GM21619 (cell line): ENCODE measurements around the gene RUFY2.
"Not testable (repeated sequence)": the region's sequence is repeated elsewhere in the genome, so short reads cannot be mapped to it uniquely, and the experiment has no call there.

ENCODE experiments used
- ATAC-seq: cut with Tn5 transposase; IDR thresholded peaks from one replicate; pipeline ENCODE4 v1.9.1; 2021; ENCODE audit not compliant: unreplicated experiment

RUFY2 gene

DNA sequence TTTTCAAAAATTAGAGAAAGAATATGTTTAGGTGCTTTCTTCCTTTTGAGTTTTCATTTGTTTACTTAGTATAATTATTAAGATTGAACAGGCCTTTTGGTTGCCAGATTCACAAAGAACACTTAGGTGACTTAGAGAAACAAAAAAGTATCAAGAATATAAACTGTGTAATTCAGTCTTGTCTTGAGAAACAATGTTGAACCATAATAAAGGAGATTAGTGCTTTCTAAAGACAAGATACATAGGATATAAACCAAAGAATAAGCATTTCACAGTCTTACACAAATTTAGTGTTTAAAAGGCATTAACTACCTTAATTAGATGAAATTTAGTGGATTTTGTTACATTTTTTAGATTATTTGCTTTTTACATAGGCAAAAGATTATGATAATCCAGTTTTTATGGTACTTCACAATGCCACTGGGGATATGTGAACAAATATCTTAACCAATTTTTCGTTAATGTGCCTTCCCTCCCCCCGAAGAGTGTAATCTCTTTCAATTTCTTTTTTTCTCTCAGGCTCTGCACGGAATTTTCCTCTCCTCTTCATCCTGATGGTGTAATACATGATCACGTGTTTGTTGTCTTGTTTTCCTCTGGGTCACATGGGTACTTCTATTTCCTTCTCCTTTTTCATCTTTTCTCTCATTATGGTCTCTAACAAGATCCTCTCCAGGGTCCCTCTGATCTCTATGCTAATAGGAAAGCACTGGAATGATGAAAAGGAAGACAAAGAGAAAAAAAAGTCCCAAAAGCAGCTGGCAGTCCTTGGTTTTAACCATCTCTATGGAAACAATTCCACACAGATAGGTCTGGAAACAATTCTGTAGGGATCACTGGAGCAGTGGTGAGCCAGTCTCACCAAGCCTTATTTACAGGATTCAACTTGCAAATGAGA is 78.9 kb downstream of the RUFY2 start:
- ATAC-seq: no peak

DNA sequence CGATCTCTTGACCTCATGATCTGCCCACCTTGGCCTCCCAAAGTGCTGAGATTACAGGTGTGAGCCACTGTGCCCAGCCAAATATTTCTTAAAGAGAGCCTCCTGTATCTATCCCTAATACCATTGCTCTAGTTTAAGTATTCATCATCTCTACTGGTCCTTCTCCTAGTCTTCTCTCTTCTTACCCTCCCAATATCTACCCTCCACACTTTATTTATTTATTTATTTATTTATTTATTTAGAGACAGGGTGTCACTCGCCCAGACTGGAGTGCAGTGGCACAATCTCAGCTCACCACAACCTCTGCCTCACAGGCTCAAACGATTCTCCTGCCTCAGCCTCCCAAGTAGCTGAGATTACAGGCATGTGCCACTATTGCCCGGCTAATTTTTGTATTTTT is 82.7 kb downstream of the RUFY2 start:
- ATAC-seq: not testable (repeated sequence)

DNA sequence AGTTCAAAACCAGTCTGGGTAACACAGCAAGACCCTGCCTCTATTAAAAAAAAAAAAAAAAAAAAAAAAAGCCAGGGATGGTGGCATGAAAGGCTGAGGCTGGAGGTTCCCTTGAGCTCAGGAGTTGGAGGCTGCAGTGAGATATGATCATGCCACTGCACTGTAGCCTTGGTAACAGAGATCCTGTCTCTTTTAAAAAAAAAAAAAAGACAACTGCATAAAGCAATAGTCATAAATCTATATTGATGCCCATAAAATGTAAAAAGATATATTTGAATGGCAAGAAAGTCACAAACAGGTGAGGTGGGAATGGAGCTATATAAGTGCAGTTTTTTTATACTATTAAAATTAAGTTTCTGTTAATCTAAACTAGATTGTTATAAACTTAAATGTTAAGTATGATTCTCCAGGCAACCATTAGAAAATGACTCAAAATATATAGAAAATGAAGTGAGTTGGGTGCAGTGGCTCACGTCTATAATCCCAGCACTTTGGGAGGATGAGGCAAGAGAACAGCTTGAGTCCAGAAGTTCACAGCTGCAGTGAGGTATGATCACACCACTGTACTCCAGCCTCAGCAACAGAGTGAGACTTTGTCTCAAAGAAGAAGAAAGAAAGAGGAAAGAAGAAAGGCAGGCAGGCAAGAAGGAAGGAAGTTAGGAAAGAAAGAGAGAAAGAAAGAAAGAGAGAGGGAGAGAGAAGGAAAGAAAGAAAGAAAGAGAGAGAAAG is 88.6 kb downstream of the RUFY2 start:
- ATAC-seq: no peak

DNA sequence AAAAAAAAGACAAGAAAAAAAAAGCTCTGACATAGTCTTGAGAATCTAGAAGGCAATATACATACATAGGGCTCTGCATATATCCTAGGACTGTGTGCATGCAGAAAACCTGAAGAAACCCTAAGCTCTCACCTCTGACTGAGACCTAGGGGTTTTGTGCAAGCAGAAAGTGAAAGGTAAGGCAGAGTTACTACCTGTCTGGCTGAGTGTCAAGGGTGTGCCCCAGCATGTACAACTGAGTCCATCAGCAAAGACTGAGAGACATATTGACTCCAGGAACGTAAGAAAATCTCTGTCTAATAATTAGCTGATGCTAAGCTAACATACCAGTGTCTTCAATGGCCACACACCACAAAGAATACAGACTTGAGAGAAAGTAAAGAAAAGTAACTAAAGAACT is 91.5 kb downstream of the RUFY2 start:
- ATAC-seq: no peak

DNA sequence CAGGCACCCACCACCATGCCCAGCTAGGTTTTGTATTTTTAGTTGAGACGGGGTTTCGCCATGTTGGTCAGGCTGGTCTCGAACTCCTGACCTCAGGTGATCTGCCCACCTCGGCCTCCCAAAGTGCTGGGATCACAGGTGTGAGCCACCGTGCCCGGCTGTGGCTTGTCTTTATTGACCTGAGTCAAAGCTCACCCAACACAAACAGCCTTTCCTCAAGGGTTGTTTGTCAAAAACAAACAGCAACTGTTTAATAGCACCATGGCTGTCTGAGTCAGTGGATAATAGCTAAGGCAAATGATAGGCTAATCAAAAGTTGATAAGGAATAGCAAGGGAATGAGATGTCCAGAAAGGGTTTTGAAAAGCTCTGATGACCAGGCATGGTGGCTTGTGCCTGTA is 92.1 kb downstream of the RUFY2 start:
- ATAC-seq: not testable (repeated sequence)

DNA sequence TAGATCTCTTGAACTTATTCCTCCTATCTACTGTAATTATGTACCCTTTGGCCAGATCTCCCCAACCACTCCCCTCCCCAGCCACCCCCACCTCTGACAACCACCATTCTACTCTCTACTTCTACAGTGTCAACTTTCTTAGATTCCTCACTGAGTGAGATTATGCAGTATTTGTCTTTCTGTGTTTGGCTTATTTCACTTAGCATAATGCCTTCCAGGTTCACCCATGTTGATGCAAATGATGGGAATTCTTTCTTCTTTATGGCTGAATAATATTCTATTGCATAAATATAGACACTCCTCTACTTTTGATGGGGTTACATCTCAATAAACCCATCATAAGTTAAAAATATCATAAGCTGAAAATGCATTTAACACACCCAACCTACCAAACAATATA is 96.5 kb downstream of the RUFY2 start:
- no peak for ATAC-seq

DNA sequence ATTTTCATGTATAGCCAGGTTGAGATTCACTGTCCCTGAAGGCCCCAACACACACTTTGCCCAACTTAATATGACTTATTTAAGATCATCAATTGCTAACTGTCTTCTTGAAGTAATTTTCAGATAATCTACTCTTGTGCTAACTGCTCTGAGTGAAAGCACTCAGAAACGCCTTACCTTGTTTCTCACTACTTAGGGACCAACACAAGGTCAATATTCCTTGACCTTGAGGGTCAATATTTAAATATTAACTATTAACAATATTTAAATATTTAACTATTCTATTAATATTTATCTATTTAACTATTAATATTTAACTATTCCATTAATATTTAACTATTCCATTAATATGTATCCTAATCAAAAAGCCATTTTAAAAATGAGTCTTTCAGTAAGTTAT is 101.2 kb downstream of the RUFY2 start:
- no peak for ATAC-seq

DNA sequence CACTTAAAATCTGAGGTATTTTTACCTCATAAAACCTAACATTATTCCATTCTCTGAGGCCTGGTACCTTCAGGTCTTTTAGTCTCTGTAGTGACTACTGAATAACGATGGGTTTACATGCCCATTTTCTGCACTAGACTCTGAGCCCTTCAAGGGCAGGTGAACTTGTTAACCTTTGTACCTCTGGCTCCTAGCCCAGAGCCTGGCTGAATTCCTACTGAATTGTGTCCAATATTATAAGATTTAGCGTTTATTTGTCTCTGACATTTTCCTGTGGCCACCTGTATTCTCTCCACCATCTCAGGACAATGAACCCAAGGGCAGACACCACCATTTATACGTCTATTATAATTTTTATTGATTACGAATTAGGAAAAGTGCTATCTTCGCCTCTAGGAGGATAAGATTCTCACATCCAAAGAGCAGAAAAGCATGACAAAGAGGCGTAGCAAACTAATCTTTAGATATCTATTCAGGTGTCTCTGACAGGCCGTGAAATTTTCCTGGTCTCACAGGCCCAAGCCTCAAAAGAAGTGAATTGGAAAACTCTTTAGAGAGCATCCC is 103.1 kb downstream of the RUFY2 start:
- ATAC-seq: no peak

DNA sequence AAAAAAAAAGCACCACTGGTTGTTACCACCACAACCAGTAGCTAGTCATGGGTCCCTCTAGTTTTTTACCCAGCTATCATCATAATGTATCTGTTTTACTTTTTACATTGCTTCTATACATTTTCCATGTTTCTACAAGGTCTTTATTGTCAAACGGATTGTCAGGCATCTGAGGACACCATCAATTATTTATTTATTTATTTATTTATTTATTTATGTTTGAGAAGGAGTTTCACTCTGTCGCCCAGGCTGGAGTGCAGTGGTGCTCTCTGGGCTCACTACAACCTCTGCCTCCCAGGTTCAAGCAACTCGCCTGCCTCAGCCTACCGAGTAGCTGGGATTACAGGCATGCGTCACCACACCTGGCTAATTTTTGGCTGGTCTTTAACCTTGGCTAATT is 104.2 kb downstream of the RUFY2 start:
- no peak for ATAC-seq

DNA sequence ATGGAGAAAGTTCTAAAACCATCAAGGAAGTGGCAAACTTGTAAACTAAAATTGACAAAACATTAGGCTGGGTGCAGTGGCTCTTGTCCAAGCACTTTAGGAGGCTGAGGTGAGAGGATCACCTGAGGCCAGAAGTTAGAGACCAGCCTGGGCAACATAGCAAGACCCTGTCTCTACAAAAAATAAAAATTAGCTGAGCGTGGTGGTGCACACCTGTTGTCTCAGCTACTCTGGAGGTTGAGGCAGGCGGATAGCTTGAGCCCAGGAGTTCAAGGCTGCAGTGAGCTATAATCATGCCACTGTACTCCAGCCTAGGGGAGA is 104.6 kb downstream of the RUFY2 start:
- peak; percentile 13 for ATAC-seq

DNA sequence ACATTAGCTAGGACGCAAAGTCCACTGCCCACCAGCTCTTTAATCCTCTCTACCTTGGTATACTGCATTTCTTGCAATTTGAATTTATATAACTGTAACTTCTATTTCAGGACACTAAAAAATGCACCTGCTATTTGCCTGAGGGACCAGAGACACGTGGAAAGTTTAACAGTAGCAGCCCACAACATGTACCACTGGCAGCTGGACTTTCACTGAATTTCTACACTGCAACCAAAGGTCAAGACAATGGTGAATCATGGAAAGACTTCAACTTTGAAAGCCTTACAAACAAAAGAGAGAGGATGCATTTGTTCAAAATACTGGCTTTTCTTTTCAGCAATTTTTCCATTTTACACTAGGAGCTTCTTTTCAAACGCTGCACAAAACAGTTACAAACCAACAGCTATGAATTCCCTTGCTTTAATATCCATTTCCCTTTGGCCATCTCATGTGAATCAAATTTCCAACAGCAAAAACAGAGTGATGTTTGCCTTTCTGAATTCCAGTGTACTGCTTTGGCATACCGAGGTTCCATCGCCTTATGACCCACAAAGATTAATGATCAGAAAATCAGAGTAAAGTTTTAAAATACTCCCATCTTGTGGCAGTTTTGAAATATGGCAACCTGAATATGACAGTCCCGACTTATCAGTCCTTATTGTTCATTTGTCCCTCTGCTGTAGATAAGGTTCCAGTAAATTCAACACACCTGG is 105.1 kb downstream of the RUFY2 start:
- ATAC-seq: peak; percentile 60

DNA sequence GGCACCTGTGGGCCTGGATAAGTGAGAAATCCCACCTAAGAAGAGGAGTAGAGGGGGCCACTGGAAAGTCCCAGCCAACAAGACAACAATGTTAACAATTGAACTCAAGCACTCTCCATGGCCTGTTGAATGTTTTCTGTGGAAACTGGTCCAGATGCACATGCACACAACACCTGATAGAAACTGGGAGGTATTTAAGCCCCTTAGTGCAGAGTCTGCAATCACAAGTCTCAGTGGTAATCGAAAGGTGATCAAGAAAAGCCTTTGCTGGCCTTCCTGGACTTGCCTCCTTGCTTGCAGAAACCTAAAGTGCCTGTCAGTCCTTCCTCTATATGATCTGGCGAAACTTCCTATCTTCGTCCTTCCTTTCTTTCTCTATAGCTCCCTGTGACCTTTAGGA is 105.8 kb downstream of the RUFY2 start:
- no peak for ATAC-seq

DNA sequence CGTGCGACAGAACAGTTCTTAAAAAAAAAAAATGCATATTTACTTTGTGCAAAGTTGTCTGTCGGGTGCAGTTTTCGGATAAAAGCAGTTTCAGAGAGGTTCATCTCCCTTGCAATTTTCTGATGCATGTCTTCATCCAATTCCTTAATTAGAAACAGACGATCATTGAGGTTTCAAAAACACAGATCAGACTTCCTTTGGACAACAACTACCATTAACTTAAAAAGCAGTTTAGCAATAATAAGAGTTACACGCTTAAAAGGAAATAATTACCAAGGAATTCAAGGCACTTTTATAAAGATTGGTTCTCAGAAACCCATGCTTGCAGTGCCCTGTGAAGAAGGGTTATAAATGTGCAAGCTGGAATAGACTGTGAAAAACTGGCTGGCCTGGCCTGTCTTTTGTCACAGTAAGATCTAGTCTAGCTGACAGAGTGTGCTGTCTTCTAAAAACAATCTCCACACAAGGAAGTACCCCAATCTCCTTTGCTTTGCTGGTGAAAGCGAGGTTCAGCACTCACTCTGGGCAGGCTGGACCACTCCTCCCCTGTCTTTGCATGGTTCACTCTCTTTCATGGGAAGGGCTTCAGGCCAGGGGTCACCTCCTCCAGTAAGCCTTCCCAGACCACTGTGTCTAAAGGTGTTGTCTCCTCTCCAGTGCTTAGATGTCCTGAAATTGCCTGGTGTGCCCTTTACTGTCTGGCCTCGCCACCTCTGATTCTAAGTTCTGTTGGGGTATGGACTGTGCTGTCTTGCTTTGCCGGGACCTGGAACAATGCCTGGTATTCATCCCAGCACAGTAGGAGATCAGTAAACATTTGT is 110.0 kb downstream of the RUFY2 start:
- no peak for ATAC-seq
